H1 (cell line): ENCODE data around the gene TLE5. TPM values are rescaled to one million over a fixed set of nuclear protein-coding genes. Genes with fewer than 3 reads are reported as not detected.

Experiments
- CTCF ChIA-PET: fragments of 300-600 bp; sonication (Branson Sonifier 250); formaldehyde crosslinking; loops from one replicate; lab custom pipeline; 2021; ENCODE audit not compliant: partially characterized antibody; lab: Charles Lee
- POLR2A ChIA-PET: fragments of 300-600 bp; sonication (Branson Sonifier 250); formaldehyde crosslinking; loops from one replicate; lab custom pipeline; 2021; ENCODE audit warnings: inconsistent platforms; ENCODE audit not compliant: partially characterized antibody; lab: Charles Lee
- DNase-seq, 2 experiments: peaks; one replicate each; pipeline versions ENCODE4 v3.0.0 to v3.0.0-alpha.2; 2010 to 2022; ENCODE audit warnings: low spot score in 2 of 2, low read depth in 1 of 2, mixed read lengths in 1 of 2
- FAIRE-seq: peaks from 2 replicates; lab custom pipeline; 2011; peaks lifted over from hg19 to GRCh38; lab: Jason Lieb, UNC
- H2AFZ ChIP-seq: 2 replicates; pipeline ENCODE4 v1.8.1; 2012; ENCODE audit warnings: low read length, inconsistent platforms
- H2AK5ac ChIP-seq: 2 replicates; pipeline ENCODE4 v1.6.1; 2013; ENCODE audit warnings: low read depth, low read length
- H2BK120ac ChIP-seq: replicated peaks from 2 replicates; pipeline ENCODE3; 2013; ENCODE audit warnings: low read depth, low read length, inconsistent platforms
- H2BK12ac ChIP-seq: 2 replicates; pipeline ENCODE4 v1.6.1; 2013; ENCODE audit warnings: low read depth, low read length
- H2BK15ac ChIP-seq: 2 replicates; pipeline ENCODE4 v1.6.1; 2013; ENCODE audit warnings: low read length
- H2BK20ac ChIP-seq: 2 replicates; pipeline ENCODE4 v1.6.1; 2013; ENCODE audit warnings: low read length
- H2BK5ac ChIP-seq: 2 replicates; pipeline ENCODE4 v1.6.1; 2013; ENCODE audit warnings: low read depth, low read length
- H3K14ac ChIP-seq: 2 replicates; pipeline ENCODE4 v1.6.1; 2013; ENCODE audit warnings: inconsistent platforms; ENCODE audit not compliant: insufficient read length
- H3K18ac ChIP-seq: 2 replicates; pipeline ENCODE4 v1.6.1; 2013; ENCODE audit warnings: low read length; ENCODE audit errors: extremely low read depth
- H3K23ac ChIP-seq: 2 replicates; pipeline ENCODE4 v1.6.1; 2013; ENCODE audit warnings: inconsistent platforms; ENCODE audit not compliant: insufficient read length
- H3K23me2 ChIP-seq: 2 replicates; pipeline ENCODE4 v1.6.1; 2013; ENCODE audit warnings: low read depth, low read length
- H3K27ac ChIP-seq: 2 replicates; pipeline ENCODE4 v1.6.1; 2011; ENCODE audit warnings: low read depth, low read length, inconsistent platforms
- H3K27me3 ChIP-seq, 4 experiments: replicated peaks in 1 of 4; 1 replicate in 1 of 4; 2 replicates in 3 of 4; pipeline versions ENCODE4 v1.6.1 to v1.8.1; 2011 to 2013; ENCODE audit warnings: low read length in 3 of 4, mild to moderate bottlenecking in 3 of 4, inconsistent platforms in 2 of 4, mixed read lengths in 2 of 4, moderate library complexity in 1 of 4; ENCODE audit not compliant: control insufficient read depth in 3 of 4, insufficient read depth in 3 of 4; ENCODE audit errors: extremely low read depth in 1 of 4
- H3K36me3 ChIP-seq, 4 experiments: 2 replicates each; pipeline versions ENCODE4 v1.6.1 to v1.8.1; 2011 to 2013; ENCODE audit warnings: mild to moderate bottlenecking in 4 of 4, low read length in 3 of 4, moderate library complexity in 2 of 4, control low read depth in 1 of 4, inconsistent platforms in 1 of 4; ENCODE audit not compliant: insufficient read depth in 4 of 4, control insufficient read depth in 2 of 4
- H3K4ac ChIP-seq: replicated peaks from 2 replicates; pipeline ENCODE3; 2013; ENCODE audit warnings: low read length, low read depth, mixed read lengths, inconsistent platforms; ENCODE audit not compliant: insufficient read length
- H3K4me1 ChIP-seq, 4 experiments: replicated peaks in 1 of 4; 1 replicate in 1 of 4; 2 replicates in 3 of 4; pipeline versions ENCODE4 v1.6.1 to v1.8.1; 2011 to 2013; ENCODE audit warnings: low read length in 3 of 4, inconsistent platforms in 2 of 4, mixed read lengths in 1 of 4; ENCODE audit not compliant: insufficient read depth in 4 of 4, control insufficient read depth in 3 of 4
- H3K4me2 ChIP-seq, 2 experiments: 2 replicates each; pipeline versions ENCODE4 v1.6.1 to v1.8.1; 2011 to 2013; ENCODE audit warnings: low read depth in 2 of 2, low read length in 2 of 2, control low read depth in 1 of 2, inconsistent platforms in 1 of 2, mild to moderate bottlenecking in 1 of 2; ENCODE audit not compliant: insufficient read depth in 1 of 2
- H3K4me3 ChIP-seq, 4 experiments: fragments of 200-600, 300-600 bp in 1 of 4; sonication (generic), shearing (Covaris generic), sonication (Bioruptor Twin) in 1 of 4; 2 replicates each; pipeline versions ENCODE4 v1.5.1 to v1.8.1; 2011 to 2016; ENCODE audit warnings: low read length in 4 of 4, low read depth in 3 of 4, control low read depth in 2 of 4, inconsistent platforms in 2 of 4, mild to moderate bottlenecking in 2 of 4, mixed read lengths in 1 of 4, moderate library complexity in 1 of 4; ENCODE audit not compliant: insufficient read depth in 2 of 4; ENCODE audit errors: extremely low read depth in 1 of 4
- H3K56ac ChIP-seq: replicated peaks from 2 replicates; pipeline ENCODE3; 2013; ENCODE audit warnings: low read depth, mild to moderate bottlenecking, mixed read lengths, low read length, inconsistent platforms; ENCODE audit not compliant: insufficient read length
- H3K79me1 ChIP-seq: 2 replicates; pipeline ENCODE4 v1.6.1; 2013; ENCODE audit warnings: low read depth, low read length, control low read depth
- H3K79me2 ChIP-seq, 2 experiments: 2 replicates each; pipeline versions ENCODE4 v1.6.1 to v1.8.1; 2012 to 2013; ENCODE audit warnings: low read length in 2 of 2, mild to moderate bottlenecking in 2 of 2, inconsistent platforms in 1 of 2; ENCODE audit not compliant: insufficient read depth in 2 of 2, control insufficient read depth in 1 of 2
- H3K9ac ChIP-seq, 4 experiments: replicated peaks in 1 of 4; 1 replicate in 1 of 4; 2 replicates in 3 of 4; pipeline versions ENCODE4 v1.6.1 to v1.8.1; 2011 to 2013; ENCODE audit warnings: low read depth in 3 of 4, low read length in 3 of 4, control low read depth in 2 of 4, mild to moderate bottlenecking in 2 of 4, moderate library complexity in 2 of 4, inconsistent platforms in 1 of 4; ENCODE audit errors: extremely low read depth in 1 of 4
- H3K9me3 ChIP-seq, 2 experiments: 2 replicates each; pipeline versions ENCODE4 v1.6.1 to v1.8.1; 2012 to 2013; ENCODE audit warnings: mild to moderate bottlenecking in 2 of 2, moderate library complexity in 2 of 2, control low read depth in 1 of 2, inconsistent platforms in 1 of 2, low read depth in 1 of 2, low read length in 1 of 2, mixed read lengths in 1 of 2; ENCODE audit not compliant: insufficient read depth in 2 of 2
- H4K20me1 ChIP-seq, 2 experiments: replicated peaks in 1 of 2; 2 replicates each; pipeline versions ENCODE3 to v1.8.1; 2011 to 2013; ENCODE audit warnings: inconsistent platforms in 2 of 2, low read length in 2 of 2, mild to moderate bottlenecking in 1 of 2; ENCODE audit not compliant: insufficient read depth in 2 of 2, control insufficient read depth in 1 of 2
- H4K5ac ChIP-seq: 2 replicates; pipeline ENCODE4 v1.6.1; 2013; ENCODE audit warnings: low read length, low read depth, mixed read lengths, inconsistent platforms; ENCODE audit not compliant: insufficient read length
- H4K8ac ChIP-seq: 2 replicates; pipeline ENCODE4 v1.8.0; 2013; ENCODE audit warnings: mild to moderate bottlenecking, moderate library complexity, low read length, inconsistent platforms; ENCODE audit not compliant: insufficient read depth; ENCODE audit errors: extremely low read depth
- H4K91ac ChIP-seq: replicated peaks from 2 replicates; pipeline ENCODE3; 2013; ENCODE audit warnings: low read length, mixed read lengths, inconsistent platforms; ENCODE audit not compliant: insufficient read length
- ASH2L ChIP-seq: fragments of 200-600, 300-600 bp; sonication (generic); IDR thresholded peaks from one replicate; pipeline ENCODE4 v1.7.1; 2017; ENCODE audit warnings: low read length
- CEBPB ChIP-seq: IDR thresholded peaks from 2 replicates; pipeline ENCODE4 v1.6.1; 2012; ENCODE audit warnings: low read depth, low read length
- CREB1 ChIP-seq: IDR thresholded peaks from 2 replicates; pipeline ENCODE4 v1.6.1; 2012; ENCODE audit warnings: inconsistent platforms
- EP300 ChIP-seq, 2 experiments: IDR thresholded peaks; 1 replicate in 1 of 2; 2 replicates in 1 of 2; pipeline ENCODE4 v1.6.1; 2011 to 2012; ENCODE audit warnings: low read depth in 2 of 2, low read length in 2 of 2, mild to moderate bottlenecking in 2 of 2, borderline replicate concordance in 1 of 2, inconsistent platforms in 1 of 2, moderate library complexity in 1 of 2
- JUND ChIP-seq: IDR thresholded peaks from 2 replicates; pipeline ENCODE4 v1.6.1; 2011; ENCODE audit warnings: mild to moderate bottlenecking, improper control_type of control experiment, low read length
- SAP30 ChIP-seq: fragments of 300-600 bp; sonication (generic); IDR thresholded peaks from 2 replicates; pipeline ENCODE4 v1.7.1; 2012; ENCODE audit warnings: low read length, moderate library complexity, mild to moderate bottlenecking, inconsistent platforms; ENCODE audit not compliant: insufficient read depth, insufficient replicate concordance
- SRF ChIP-seq: IDR thresholded peaks from 2 replicates; pipeline ENCODE4 v1.6.1; 2011; ENCODE audit warnings: mild to moderate bottlenecking, low read depth, low read length, moderate library complexity
- SUZ12 ChIP-seq: fragments of 200-600 bp; sonication (generic); IDR thresholded peaks from 2 replicates; pipeline ENCODE4 v1.6.1; 2012; ENCODE audit warnings: mild to moderate bottlenecking, inconsistent platforms, low read length, moderate library complexity, mixed read lengths
- WGBS, 2 experiments: shearing (Covaris generic) in 1 of 2; methylation state at CpG; one replicate each; pipeline versions ENCODE4 v1.1.6 to v1.1.7; 2013 to 2015; ENCODE audit warnings: low lambda C conversion rate in 2 of 2, mixed read lengths in 2 of 2, inconsistent platforms in 1 of 2, low coverage in 1 of 2, missing lambda C conversion rate in 1 of 2; ENCODE audit not compliant: insufficient replicate concordance in 2 of 2, insufficient coverage in 1 of 2, insufficient read length in 1 of 2; ENCODE audit errors: extremely low coverage in 1 of 2, missing lambda C conversion rate in 1 of 2; 5-methylcytosine and 5-hydroxymethylcytosine counted together
- polyA plus RNA-seq, 7 experiments: library from polyadenylated mRNA; depleted of rRNA in 3 of 7; stranded (reverse) in 5 of 7; unstranded in 2 of 7; fragments of >200 nt in 5 of 7; fragments of 200-250 nt in 2 of 7; gene quantifications; 1 replicate in 5 of 7; 2 replicates in 1 of 7; 4 replicates in 1 of 7; pipeline versions ENCODE4 v1.2.1 to v1.2.3, GENCODE V29; 2011 to 2013; ENCODE audit warnings: missing spikeins in 2 of 7, mixed read lengths in 2 of 7
- total RNA-seq: library from RNA; stranded (reverse); fragmentation: NEBNext Ultra II Directional; extraction: Animal tissue kit (Norgen Biotek cat#: 25700); gene quantifications from 2 replicates; pipeline ENCODE4 v1.2.1, GENCODE V29; 2021

The TLE5 gene
- total and polyA plus RNA-seq, 2 of the 8 experiments (the other 6 are each of a cell fraction or from before 2014, with no cell fraction given): 187 to 285 TPM

DNA sequence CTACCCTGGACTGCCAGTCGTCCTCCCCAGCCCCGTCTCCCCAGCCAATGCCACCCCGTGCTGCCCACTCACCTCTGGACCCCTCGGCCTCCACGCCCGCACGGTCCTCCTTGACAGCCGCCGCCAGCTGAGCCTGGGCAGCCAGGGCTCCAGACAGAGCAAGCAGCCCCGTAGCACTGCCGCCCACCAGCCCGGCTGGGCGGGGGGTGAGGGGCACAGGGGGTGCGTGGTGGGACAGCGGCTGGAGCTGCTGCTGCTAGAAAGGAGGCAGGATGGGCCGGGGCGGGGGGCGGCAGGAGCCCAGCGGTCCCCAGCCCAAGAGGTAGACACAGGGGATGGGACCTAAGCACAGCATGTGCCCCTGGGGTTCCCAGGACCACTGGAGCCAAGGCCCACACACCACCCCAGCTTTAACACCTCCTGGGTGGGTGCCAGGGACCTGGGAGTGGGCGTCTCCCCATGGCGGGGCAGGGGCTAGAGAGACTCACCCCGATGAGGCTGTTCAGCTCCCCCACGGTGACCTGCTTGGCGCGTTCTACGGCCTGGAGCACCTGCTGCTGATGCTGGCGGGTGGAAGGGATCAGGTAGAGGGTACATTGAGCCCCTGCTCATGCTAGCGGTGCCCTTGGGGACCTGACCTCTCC is 43.0 kb downstream of the TLE5 start:
- H2BK20ac ChIP-seq: no peak overlapping the region
- no peak overlapping the region for H3K4ac ChIP-seq
- POLR2A ChIA-PET: no interaction called here
- H3K23ac ChIP-seq: no peak overlapping the region
- H3K27ac ChIP-seq: no peak overlapping the region
- no peak overlapping the region for H4K5ac ChIP-seq
- H3K36me3 ChIP-seq: no peaks in the 10 kb centered on the region
- DNase-seq (no peak), FAIRE-seq (no peak)
- no peak overlapping the region for H2BK5ac ChIP-seq
- H3K4me3 ChIP-seq: no peak overlapping the region
- H2BK120ac ChIP-seq: no peak overlapping the region
- no peak overlapping the region for H3K18ac ChIP-seq
- TF ChIP-seq EP300 (IDR thresholded peaks at IDR 0.05; ENCODE audit: borderline replicate concordance in 1 of 2, low read depth in 2 of 2, low read length in 2 of 2): no peak
- TF ChIP-seq JUND: no peak
- no peak for TF ChIP-seq SRF
- TF ChIP-seq CEBPB: no peak
- no peak for TF ChIP-seq ASH2L
- no peak for TF ChIP-seq SAP30
- no peak for TF ChIP-seq CREB1
- no peak for TF ChIP-seq SUZ12
- no peak overlapping the region for H2BK15ac ChIP-seq
- no peaks in the 10 kb centered on the region for H3K79me1 ChIP-seq
- no peak overlapping the region for H4K91ac ChIP-seq
- no peak overlapping the region for H3K56ac ChIP-seq
- H3K14ac ChIP-seq: no peak overlapping the region
- H3K9me3 ChIP-seq: no peaks in the 10 kb centered on the region
- H3K9ac ChIP-seq: no peak overlapping the region
- H3K4me1 ChIP-seq: peaks cover 0 to 2% (median under 1%) of the 10 kb centered on the region in 4 experiments; a peak in 2 of 7 replicates
- WGBS, 2 experiments: 92% methylated on average over 18 of the region's 28 CpGs; no CpG with 5 or more reads in 1 of the 2 experiments
- H2AFZ ChIP-seq: no peak overlapping the region
- no peak overlapping the region for H2BK12ac ChIP-seq
- CTCF ChIA-PET: no interaction called here
- H3K79me2 ChIP-seq: no peaks in the 10 kb centered on the region
- H4K20me1 ChIP-seq: no peaks in the 10 kb centered on the region
- H2AK5ac ChIP-seq: no peak overlapping the region
- no peak overlapping the region for H3K4me2 ChIP-seq
- H3K23me2 ChIP-seq: no peaks in the 10 kb centered on the region
- no peak overlapping the region for H4K8ac ChIP-seq
- peaks cover 0 to 2% (median under 1%) of the 10 kb centered on the region in 4 experiments; a peak in 5 of 7 replicates for H3K27me3 ChIP-seq
